A549 (cell line): ENCODE measurements around the gene ENO3. TPM values are rescaled to one million over a fixed set of nuclear protein-coding genes. Genes with fewer than 3 reads are reported as not detected.
A peak's percentile ranks its signal among the peaks of the same experiment; 100 is the strongest.

ENCODE experiments used
- ATAC-seq, 2 experiments: fragments of 200-7000 bp in 1 of 2; fragments of >200 bp in 1 of 2; cut with Nextera tagmentation in 1 of 2; cut with Tn5 transposase in 1 of 2; 3 replicates each; pipeline versions ENCODE4 v1.8.0 to v1.9.1; 2018 to 2020; ENCODE audit warnings: mild to moderate bottlenecking in 1 of 2, moderate library complexity in 1 of 2
- CTCF ChIA-PET: fragments of 300-600 bp; sonication (Branson Sonifier 250); formaldehyde crosslinking; extraction: SDS; loops from one replicate; lab custom pipeline; 2021; ENCODE audit warnings: antibody characterized with exemption, inconsistent platforms; lab: Yijun Ruan, JAX
- POLR2A ChIA-PET: fragments of 350-600 bp; formaldehyde crosslinking; extraction: SDS; loops from one replicate; lab custom pipeline; 2021; ENCODE audit warnings: antibody characterized with exemption, inconsistent platforms; lab: Yijun Ruan, JAX
- DNase-seq, 2 experiments: peaks; one replicate each; pipeline versions ENCODE4 v3.0.0 to v3.0.0-alpha.2; 2011 to 2016; ENCODE audit warnings: low read depth in 1 of 2, low spot score in 1 of 2
- FAIRE-seq: peaks from 2 replicates; lab custom pipeline; 2011; peaks lifted over from hg19 to GRCh38; lab: Jason Lieb, UNC
- H3K27ac ChIP-seq, 2 experiments: fragments of >200 bp; sonication (Bioruptor Twin); formaldehyde crosslinking; 3 replicates each; pipeline ENCODE4 v1.5.1; 2016 to 2017
- H3K4me1 ChIP-seq: fragments of >200 bp; sonication (Bioruptor Twin); formaldehyde crosslinking; 3 replicates; pipeline ENCODE4 v1.6.1; 2016
- H3K4me2 ChIP-seq: fragments of >200 bp; sonication (Bioruptor Twin); formaldehyde crosslinking; 3 replicates; pipeline ENCODE4 v1.6.1; 2016
- H3K4me3 ChIP-seq: fragments of >200 bp; sonication (Bioruptor Twin); formaldehyde crosslinking; 3 replicates; pipeline ENCODE4 v1.5.1; 2016
- H3K9me3 ChIP-seq: fragments of >200 bp; sonication (Bioruptor Twin); formaldehyde crosslinking; 3 replicates; pipeline ENCODE4 v1.6.1; 2016
- EHF ChIP-seq: fragments of 250-450 bp; sonication (Bioruptor Pico); IDR thresholded peaks from 2 replicates; pipeline ENCODE4 v1.5.0; 2020; ENCODE audit warnings: mild to moderate bottlenecking
- EHMT2 ChIP-seq: fragments of 200-600 bp; sonication (generic); IDR thresholded peaks from 2 replicates; pipeline ENCODE4 v1.6.1; 2016; ENCODE audit warnings: antibody characterized with exemption, low read depth, mild to moderate bottlenecking, moderate library complexity
- FOSB ChIP-seq: fragments of 250-450 bp; sonication (Bioruptor Pico); IDR thresholded peaks from 2 replicates; pipeline ENCODE4 v1.5.0; 2020; ENCODE audit warnings: mild to moderate bottlenecking, moderate library complexity
- FOSL2 ChIP-seq, 2 experiments: fragments of 450-650 bp in 1 of 2; fragments of >200 bp in 1 of 2; sonication (Bioruptor Twin) in 1 of 2; formaldehyde crosslinking; IDR thresholded peaks; 2 replicates each; pipeline versions ENCODE4 v1.5.0 to v1.6.1; 2016 to 2020; ENCODE audit warnings: mild to moderate bottlenecking in 1 of 2, moderate library complexity in 1 of 2
- FOXS1 ChIP-seq: fragments of 250-450 bp; sonication (Bioruptor Pico); IDR thresholded peaks from 2 replicates; pipeline ENCODE4 v1.5.0; 2020; ENCODE audit warnings: mild to moderate bottlenecking, moderate library complexity
- GATA3 ChIP-seq: IDR thresholded peaks from 2 replicates; pipeline ENCODE4 v1.6.1; 2012; ENCODE audit warnings: borderline replicate concordance
- HEYL ChIP-seq: fragments of 250-450 bp; sonication (Bioruptor Pico); IDR thresholded peaks from 2 replicates; pipeline ENCODE4 v1.8.0; 2021; ENCODE audit warnings: mild to moderate bottlenecking, moderate library complexity
- HOXA7 ChIP-seq: fragments of 250-450 bp; sonication (Bioruptor Pico); IDR thresholded peaks from 2 replicates; pipeline ENCODE4 v1.5.0; 2020; ENCODE audit warnings: mild to moderate bottlenecking, moderate library complexity
- JUN ChIP-seq, 2 experiments: fragments of >200 bp; sonication (Bioruptor Twin); formaldehyde crosslinking; IDR thresholded peaks; 2 replicates in 1 of 2; 3 replicates in 1 of 2; pipeline ENCODE4 v1.6.1; 2016 to 2017
- KDM1A ChIP-seq: fragments of 200-600 bp; sonication (generic); IDR thresholded peaks from 2 replicates; pipeline ENCODE4 v1.6.1; 2016; ENCODE audit warnings: low read depth, mild to moderate bottlenecking
- KDM5A ChIP-seq: fragments of 200-600 bp; sonication (generic); IDR thresholded peaks from 2 replicates; pipeline ENCODE4 v1.6.1; 2016; ENCODE audit warnings: antibody characterized with exemption, mild to moderate bottlenecking
- MYC ChIP-seq: IDR thresholded peaks from 2 replicates; pipeline ENCODE4 v1.6.1; 2012; ENCODE audit warnings: mild to moderate bottlenecking, inconsistent platforms, low read length, improper control_type of control experiment, borderline replicate concordance
- NPAS2 ChIP-seq: fragments of 250-450 bp; sonication (Bioruptor Pico); IDR thresholded peaks from 2 replicates; pipeline ENCODE4 v1.8.0; 2022; ENCODE audit warnings: mild to moderate bottlenecking, moderate library complexity, borderline replicate concordance
- PHF8 ChIP-seq: fragments of 200-600 bp; sonication (generic); IDR thresholded peaks from 2 replicates; pipeline ENCODE4 v1.6.1; 2016; ENCODE audit warnings: low read depth, mild to moderate bottlenecking, antibody characterized with exemption, moderate library complexity, borderline replicate concordance
- POLR2A ChIP-seq: IDR thresholded peaks from 2 replicates; pipeline ENCODE4 v1.6.1; 2012; ENCODE audit warnings: mild to moderate bottlenecking, low read length
- RARB ChIP-seq: fragments of 250-450 bp; sonication (Bioruptor Pico); IDR thresholded peaks from 2 replicates; pipeline ENCODE4 v1.8.0; 2021; ENCODE audit warnings: mild to moderate bottlenecking, moderate library complexity
- RCOR1 ChIP-seq: fragments of 150-350 bp; IDR thresholded peaks from 2 replicates; pipeline ENCODE4 v1.6.1; 2014; ENCODE audit warnings: antibody characterized with exemption, low read length, low read depth
- RFX5 ChIP-seq: fragments of 450-650 bp; IDR thresholded peaks from 2 replicates; pipeline ENCODE4 v1.7.1; 2014; ENCODE audit warnings: antibody characterized with exemption, mild to moderate bottlenecking, moderate library complexity
- RNF2 ChIP-seq: fragments of 200-600 bp; sonication (generic); IDR thresholded peaks from 2 replicates; pipeline ENCODE4 v1.6.1; 2016; ENCODE audit warnings: low read depth, mild to moderate bottlenecking, antibody characterized with exemption, moderate library complexity, borderline replicate concordance
- SREBF2 ChIP-seq: fragments of 450-650 bp; IDR thresholded peaks from 2 replicates; pipeline ENCODE4 v1.6.1; 2014; ENCODE audit warnings: mild to moderate bottlenecking, moderate library complexity
- TFCP2L1 ChIP-seq: fragments of 250-450 bp; sonication (Bioruptor Pico); IDR thresholded peaks from 2 replicates; pipeline ENCODE4 v1.5.0; 2021; ENCODE audit warnings: mild to moderate bottlenecking
- ZFP36 ChIP-seq: fragments of 450-650 bp; IDR thresholded peaks from 2 replicates; pipeline ENCODE4 v1.6.1; 2014; ENCODE audit warnings: borderline replicate concordance; ENCODE audit not compliant: partially characterized antibody
- WGBS: methylation state at CpG from one replicate; pipeline ENCODE4 v1.1.6; 2017; ENCODE audit errors: missing lambda C conversion rate; 5-methylcytosine and 5-hydroxymethylcytosine counted together
- polyA plus RNA-seq, 4 experiments: library from polyadenylated mRNA; depleted of rRNA in 3 of 4; stranded (reverse); fragments of >200 nt; fragmentation: RNase III in 1 of 4; extraction: RNeasy Plus Mini Kit Qiagen cat#74134 plus additional on column Dnase treatment in 1 of 4; gene quantifications; 2 replicates in 3 of 4; 3 replicates in 1 of 4; pipeline ENCODE4 v1.2.3, GENCODE V29; 2011 to 2017
- TF ChIP-seq, protein P1 (sequence below): fragments of 150-350 bp; IDR thresholded peaks from 2 replicates; pipeline ENCODE4 v1.6.1; 2014; ENCODE audit warnings: low read depth, mild to moderate bottlenecking, low read length
- TF ChIP-seq, protein P2 (sequence below): IDR thresholded peaks from 2 replicates; pipeline ENCODE4 v1.6.1; 2012
- TF ChIP-seq, protein P3 (sequence below): fragments of >200 bp; sonication (Bioruptor Twin); formaldehyde crosslinking; IDR thresholded peaks from 3 replicates; pipeline ENCODE4 v1.5.1; 2016
- TF ChIP-seq, protein P4 (sequence below): fragments of 200-600 bp; sonication (generic); IDR thresholded peaks from 2 replicates; pipeline ENCODE4 v1.6.1; 2016; ENCODE audit warnings: antibody characterized with exemption, mild to moderate bottlenecking, moderate library complexity
- TF ChIP-seq, protein P5 (sequence below): fragments of >200 bp; sonication (Bioruptor Twin); formaldehyde crosslinking; IDR thresholded peaks from 2 replicates; pipeline ENCODE4 v1.6.1; 2016

The ENO3 gene
- polyA plus RNA-seq, 2 of the 4 experiments (the other 2 are of a cell fraction), result 52.5 to 109 TPM

DNA sequence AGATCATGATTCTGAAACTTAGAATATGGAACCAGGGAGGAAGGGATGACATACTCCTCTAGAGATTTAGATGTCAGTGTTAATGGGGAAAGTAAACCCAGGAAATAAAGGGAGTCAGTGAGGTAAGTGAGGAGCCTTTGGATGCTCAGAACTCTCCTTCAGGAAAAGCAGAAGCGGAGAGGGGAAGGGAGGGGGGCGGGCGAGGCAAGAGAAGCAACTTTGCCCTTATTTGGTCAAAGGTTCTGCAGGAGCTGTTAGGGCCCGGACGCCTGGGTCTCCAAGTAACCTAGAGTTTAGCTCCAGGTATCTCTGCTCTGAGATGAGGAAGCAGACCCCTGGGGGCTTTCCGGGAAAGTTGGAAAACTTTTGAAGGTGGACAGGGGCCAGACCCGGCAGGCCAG lies 3.9 kb upstream of the ENO3 start:
- H3K4me2 ChIP-seq, result peak overlapping the region; percentile 99
- peak overlapping the region; percentile 98 for H3K4me3 ChIP-seq
- no peaks in the 10 kb centered on the region for H3K9me3 ChIP-seq
- peak overlapping the region; percentile 99 for H3K27ac ChIP-seq
- TF ChIP-seq KDM1A, result no peak
- TF ChIP-seq FOXS1, result no peak
- TF ChIP-seq RFX5, result no peak
- TF ChIP-seq HOXA7, result no peak
- TF ChIP-seq, protein P1, sequence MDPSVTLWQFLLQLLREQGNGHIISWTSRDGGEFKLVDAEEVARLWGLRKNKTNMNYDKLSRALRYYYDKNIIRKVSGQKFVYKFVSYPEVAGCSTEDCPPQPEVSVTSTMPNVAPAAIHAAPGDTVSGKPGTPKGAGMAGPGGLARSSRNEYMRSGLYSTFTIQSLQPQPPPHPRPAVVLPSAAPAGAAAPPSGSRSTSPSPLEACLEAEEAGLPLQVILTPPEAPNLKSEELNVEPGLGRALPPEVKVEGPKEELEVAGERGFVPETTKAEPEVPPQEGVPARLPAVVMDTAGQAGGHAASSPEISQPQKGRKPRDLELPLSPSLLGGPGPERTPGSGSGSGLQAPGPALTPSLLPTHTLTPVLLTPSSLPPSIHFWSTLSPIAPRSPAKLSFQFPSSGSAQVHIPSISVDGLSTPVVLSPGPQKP, result peak; percentile 70; the same call in 1 of the 2 replicates
- no peak for TF ChIP-seq RNF2
- peak in 1 of 2 experiments; percentile 64 for DNase-seq
- H3K4me1 ChIP-seq, result peaks cover 61% of the 10 kb centered on the region
- POLR2A ChIA-PET, result interaction anchor here (1.9 to 5.3 kb wide), 2 partner anchors 20 to 157 kb away, joined by 7 to 67 read pairs; partner anchors contain the start of gene SPAG7
- CTCF ChIA-PET, result interaction anchor here (1.0 to 3.7 kb wide), 4 partner anchors 21 to 50 kb away, joined by 3 to 17 read pairs (median 6); partner anchors contain the start of genes CAMTA2, INCA1 and SPAG7
- no peak for FAIRE-seq
- ATAC-seq, result no peak
- 2% methylated on average over 5 of the region's 7 CpGs for WGBS

DNA sequence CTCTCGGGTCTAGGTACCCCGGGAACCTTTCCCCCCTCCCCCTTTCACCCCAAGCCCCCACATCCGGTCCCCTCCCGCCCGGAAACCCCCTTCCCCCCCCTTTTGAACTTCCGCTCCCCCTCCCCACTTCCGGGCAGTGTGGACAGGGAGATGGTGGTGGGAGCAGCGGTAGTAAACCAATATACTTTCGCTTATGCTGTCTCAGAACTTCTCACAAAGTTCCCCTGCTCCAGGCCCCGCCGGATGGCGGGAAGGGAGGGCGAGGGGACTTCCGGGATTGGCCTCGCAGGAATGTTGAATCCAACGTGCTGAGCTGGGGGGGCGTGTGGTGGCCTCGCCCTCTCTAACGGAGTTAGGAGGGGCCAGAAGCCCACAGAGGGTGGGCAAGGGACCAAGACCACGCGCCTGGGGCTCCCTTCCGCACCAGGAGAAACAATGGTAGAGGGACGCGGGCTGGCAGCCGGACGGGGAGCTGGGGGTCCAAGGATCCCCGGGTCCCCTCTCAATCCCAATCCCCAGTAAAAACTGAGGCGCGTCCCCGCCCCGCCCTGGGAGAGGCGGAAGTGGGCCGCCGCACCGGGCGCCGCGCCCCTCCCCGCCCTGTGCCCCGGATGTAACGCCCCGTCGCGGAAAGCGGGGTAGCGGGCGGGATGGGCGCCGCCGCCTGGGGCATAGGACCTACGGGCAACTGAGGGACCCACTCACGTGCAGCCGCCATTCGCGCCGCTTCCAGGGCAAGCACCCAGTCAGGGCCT lies 3.3 kb upstream of the ENO3 start:
- DNase-seq, result peak; percentile 64 to 76
- H3K4me3 ChIP-seq, result peak overlapping the region; percentile 98
- no peak for FAIRE-seq
- peak in 1 of 2 experiments; percentile 32; a peak in 3 of 6 replicates for ATAC-seq
- peak overlapping the region; percentile 99 for H3K27ac ChIP-seq
- no peaks in the 10 kb centered on the region for H3K9me3 ChIP-seq
- peak overlapping the region; percentile 99 for H3K4me2 ChIP-seq
- WGBS, result 1% methylated on average over 34 of the region's 56 CpGs
- CTCF ChIA-PET, result interaction anchor here (1.0 to 1.9 kb wide), 4 partner anchors 20 to 49 kb away, joined by 3 to 7 read pairs (median 4); partner anchors contain the start of genes CAMTA2, INCA1 and SPAG7
- peaks cover 57% of the 10 kb centered on the region for H3K4me1 ChIP-seq
- POLR2A ChIA-PET, result interaction anchor here (0.9 to 5.3 kb wide), 5 partner anchors 8 to 158 kb away, joined by 3 to 68 read pairs (median 7); partner anchors contain the start of genes RNF167, SLC25A11 and SPAG7
- TF ChIP-seq, protein P2, sequence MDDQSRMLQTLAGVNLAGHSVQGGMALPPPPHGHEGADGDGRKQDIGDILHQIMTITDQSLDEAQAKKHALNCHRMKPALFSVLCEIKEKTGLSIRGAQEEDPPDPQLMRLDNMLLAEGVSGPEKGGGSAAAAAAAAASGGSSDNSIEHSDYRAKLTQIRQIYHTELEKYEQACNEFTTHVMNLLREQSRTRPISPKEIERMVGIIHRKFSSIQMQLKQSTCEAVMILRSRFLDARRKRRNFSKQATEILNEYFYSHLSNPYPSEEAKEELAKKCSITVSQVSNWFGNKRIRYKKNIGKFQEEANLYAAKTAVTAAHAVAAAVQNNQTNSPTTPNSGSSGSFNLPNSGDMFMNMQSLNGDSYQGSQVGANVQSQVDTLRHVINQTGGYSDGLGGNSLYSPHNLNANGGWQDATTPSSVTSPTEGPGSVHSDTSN, result no peak; the same call in 1 of the 2 replicates
- TF ChIP-seq HOXA7, result peak; percentile 81; the same call in 1 of the 2 replicates
- TF ChIP-seq ZFP36, result no peak
- no peak for TF ChIP-seq MYC
- TF ChIP-seq RARB (CRISPR knock-in tag), result 0 out of 2 replicates have a peak, but pooled peaks have one; percentile 13
- TF ChIP-seq RFX5, result no peak
- no peak for TF ChIP-seq JUN (IDR thresholded peaks at IDR 0.05)
- TF ChIP-seq, protein P3, sequence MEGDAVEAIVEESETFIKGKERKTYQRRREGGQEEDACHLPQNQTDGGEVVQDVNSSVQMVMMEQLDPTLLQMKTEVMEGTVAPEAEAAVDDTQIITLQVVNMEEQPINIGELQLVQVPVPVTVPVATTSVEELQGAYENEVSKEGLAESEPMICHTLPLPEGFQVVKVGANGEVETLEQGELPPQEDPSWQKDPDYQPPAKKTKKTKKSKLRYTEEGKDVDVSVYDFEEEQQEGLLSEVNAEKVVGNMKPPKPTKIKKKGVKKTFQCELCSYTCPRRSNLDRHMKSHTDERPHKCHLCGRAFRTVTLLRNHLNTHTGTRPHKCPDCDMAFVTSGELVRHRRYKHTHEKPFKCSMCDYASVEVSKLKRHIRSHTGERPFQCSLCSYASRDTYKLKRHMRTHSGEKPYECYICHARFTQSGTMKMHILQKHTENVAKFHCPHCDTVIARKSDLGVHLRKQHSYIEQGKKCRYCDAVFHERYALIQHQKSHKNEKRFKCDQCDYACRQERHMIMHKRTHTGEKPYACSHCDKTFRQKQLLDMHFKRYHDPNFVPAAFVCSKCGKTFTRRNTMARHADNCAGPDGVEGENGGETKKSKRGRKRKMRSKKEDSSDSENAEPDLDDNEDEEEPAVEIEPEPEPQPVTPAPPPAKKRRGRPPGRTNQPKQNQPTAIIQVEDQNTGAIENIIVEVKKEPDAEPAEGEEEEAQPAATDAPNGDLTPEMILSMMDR, result no peak
- TF ChIP-seq RCOR1, result no peak
- TF ChIP-seq NPAS2 (CRISPR knock-in tag), result no peak
- TF ChIP-seq FOSL2 (IDR thresholded peaks at IDR 0.05), result no peak
- no peak for TF ChIP-seq FOSL2 (CRISPR knock-in tag; IDR thresholded peaks at IDR 0.05)
- no peak for TF ChIP-seq KDM5A
- TF ChIP-seq TFCP2L1 (CRISPR knock-in tag), result peak; percentile 27
- TF ChIP-seq EHF (CRISPR knock-in tag), result peak; percentile 76
- TF ChIP-seq PHF8, result no peak; the same call in 1 of the 2 replicates
- TF ChIP-seq, protein P4, sequence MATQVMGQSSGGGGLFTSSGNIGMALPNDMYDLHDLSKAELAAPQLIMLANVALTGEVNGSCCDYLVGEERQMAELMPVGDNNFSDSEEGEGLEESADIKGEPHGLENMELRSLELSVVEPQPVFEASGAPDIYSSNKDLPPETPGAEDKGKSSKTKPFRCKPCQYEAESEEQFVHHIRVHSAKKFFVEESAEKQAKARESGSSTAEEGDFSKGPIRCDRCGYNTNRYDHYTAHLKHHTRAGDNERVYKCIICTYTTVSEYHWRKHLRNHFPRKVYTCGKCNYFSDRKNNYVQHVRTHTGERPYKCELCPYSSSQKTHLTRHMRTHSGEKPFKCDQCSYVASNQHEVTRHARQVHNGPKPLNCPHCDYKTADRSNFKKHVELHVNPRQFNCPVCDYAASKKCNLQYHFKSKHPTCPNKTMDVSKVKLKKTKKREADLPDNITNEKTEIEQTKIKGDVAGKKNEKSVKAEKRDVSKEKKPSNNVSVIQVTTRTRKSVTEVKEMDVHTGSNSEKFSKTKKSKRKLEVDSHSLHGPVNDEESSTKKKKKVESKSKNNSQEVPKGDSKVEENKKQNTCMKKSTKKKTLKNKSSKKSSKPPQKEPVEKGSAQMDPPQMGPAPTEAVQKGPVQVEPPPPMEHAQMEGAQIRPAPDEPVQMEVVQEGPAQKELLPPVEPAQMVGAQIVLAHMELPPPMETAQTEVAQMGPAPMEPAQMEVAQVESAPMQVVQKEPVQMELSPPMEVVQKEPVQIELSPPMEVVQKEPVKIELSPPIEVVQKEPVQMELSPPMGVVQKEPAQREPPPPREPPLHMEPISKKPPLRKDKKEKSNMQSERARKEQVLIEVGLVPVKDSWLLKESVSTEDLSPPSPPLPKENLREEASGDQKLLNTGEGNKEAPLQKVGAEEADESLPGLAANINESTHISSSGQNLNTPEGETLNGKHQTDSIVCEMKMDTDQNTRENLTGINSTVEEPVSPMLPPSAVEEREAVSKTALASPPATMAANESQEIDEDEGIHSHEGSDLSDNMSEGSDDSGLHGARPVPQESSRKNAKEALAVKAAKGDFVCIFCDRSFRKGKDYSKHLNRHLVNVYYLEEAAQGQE, result no peak
- TF ChIP-seq, protein P5, sequence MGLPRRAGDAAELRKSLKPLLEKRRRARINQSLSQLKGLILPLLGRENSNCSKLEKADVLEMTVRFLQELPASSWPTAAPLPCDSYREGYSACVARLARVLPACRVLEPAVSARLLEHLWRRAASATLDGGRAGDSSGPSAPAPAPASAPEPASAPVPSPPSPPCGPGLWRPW, result no peak
- TF ChIP-seq HEYL (CRISPR knock-in tag), result no peak
- TF ChIP-seq SREBF2, result no peak
- no peak for TF ChIP-seq POLR2A
- TF ChIP-seq GATA3, result no peak; the same call in 1 of the 2 replicates
- TF ChIP-seq FOXS1, result no peak
- peak; percentile 77; the same call in 1 of the 2 replicates for TF ChIP-seq FOSB (CRISPR knock-in tag)
- TF ChIP-seq EHMT2, result no peak
